ENCODE data around the gene UBA3. TPM values are rescaled to one million over a fixed set of nuclear protein-coding genes. Genes with fewer than 3 reads are reported as not detected.

Gene UBA3
- total RNA-seq, 6 donors from 2014 or later, result 36.8 to 71.9 (median 50.5) TPM

DNA sequence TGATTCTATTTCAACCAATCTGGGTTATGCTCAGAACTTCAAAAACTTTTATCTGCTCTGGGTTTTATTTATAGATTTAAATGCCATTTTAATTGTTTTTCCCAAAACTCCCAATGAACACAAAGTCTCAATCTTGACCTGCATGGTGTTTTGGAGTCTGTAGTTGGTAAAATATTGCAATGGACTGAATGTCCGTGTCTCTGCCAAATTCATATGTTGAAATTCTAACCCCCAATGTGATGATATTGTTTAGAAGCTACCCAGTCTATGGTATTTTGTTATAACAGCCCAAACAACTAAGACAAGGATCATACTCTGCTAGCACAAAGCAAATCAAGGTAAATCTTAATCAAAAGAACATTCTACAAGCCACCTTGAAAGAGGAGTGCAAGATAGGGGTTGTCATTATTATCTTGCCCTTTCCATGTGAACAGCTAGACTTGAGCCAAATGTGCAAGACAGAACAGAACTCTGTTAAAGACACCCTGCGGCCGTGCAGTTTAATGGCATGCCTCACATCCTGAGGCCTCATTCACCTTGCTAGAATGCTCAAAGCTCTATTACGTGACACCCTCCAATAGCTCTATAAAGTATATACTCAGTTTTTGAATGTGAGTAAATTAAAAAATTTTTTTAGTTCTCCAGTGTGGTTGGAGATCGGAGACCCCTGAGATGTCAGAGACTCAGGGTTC, 74.2 kb downstream of the UBA3 start:
- Histone ChIP-seq H3K4me3 (no peak overlapping the region), H3K36me3 (peaks cover 7 to 94% (median 34%) of the 10 kb centered on the region in 4 donors), H3K27ac (no peak overlapping the region), H3K4me1 (peaks cover 5 to 29% (median 20%) of the 10 kb centered on the region in 4 donors), H3K9me3 (no peaks in the 10 kb centered on the region), H3K27me3 (no peaks in the 10 kb centered on the region)
- WGBS, 2 donors, result 82% methylated on average over 5 of the region's 5 CpGs
- ATAC-seq (ENCODE audit: low FRiP score in 2 of 2) (no peak), DNase-seq (no peak)
- TF ChIP-seq POLR2AphosphoS5 (IDR thresholded peaks at IDR 0.05) (no peak), EP300 (IDR thresholded peaks at IDR 0.05) (no peak), POLR2A (IDR thresholded peaks at IDR 0.05) (no peak)
- TF ChIP-seq, protein P1, sequence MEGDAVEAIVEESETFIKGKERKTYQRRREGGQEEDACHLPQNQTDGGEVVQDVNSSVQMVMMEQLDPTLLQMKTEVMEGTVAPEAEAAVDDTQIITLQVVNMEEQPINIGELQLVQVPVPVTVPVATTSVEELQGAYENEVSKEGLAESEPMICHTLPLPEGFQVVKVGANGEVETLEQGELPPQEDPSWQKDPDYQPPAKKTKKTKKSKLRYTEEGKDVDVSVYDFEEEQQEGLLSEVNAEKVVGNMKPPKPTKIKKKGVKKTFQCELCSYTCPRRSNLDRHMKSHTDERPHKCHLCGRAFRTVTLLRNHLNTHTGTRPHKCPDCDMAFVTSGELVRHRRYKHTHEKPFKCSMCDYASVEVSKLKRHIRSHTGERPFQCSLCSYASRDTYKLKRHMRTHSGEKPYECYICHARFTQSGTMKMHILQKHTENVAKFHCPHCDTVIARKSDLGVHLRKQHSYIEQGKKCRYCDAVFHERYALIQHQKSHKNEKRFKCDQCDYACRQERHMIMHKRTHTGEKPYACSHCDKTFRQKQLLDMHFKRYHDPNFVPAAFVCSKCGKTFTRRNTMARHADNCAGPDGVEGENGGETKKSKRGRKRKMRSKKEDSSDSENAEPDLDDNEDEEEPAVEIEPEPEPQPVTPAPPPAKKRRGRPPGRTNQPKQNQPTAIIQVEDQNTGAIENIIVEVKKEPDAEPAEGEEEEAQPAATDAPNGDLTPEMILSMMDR (IDR thresholded peaks at IDR 0.05), result no peak

DNA sequence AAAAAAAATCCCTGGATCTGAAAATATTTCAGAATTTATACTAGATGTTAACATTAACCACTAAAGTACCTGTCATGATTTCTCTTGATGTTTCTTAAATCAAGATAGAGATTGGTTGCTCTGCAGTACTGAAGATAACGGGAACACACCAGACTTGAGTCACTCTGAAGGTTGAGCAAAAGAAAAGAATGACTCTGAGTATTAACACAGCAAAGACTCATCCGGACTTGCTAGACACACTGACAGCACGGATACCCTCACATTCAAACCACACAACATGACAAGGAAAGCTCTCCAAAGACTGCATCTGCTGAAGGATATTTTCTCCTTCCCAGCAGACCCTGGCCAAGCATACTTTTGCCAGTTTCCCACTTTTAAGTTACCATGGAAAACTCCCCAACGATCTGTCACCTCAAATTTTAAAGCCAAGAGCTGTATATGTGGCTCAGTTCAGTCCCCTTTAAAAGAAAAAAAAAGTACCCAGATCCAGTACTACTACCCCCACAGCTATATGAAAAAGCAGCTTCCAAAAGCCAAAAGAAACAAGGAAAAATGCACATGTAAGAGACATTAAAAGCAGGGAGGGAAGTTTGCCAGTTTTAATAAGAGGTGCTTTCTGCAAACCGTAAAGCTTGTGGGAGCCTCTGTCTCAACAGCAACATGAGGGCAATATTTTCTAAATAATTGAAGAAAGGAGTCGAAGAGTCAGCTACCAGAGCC, 74.9 kb downstream of the UBA3 start:
- ATAC-seq (ENCODE audit: low FRiP score in 2 of 2) (no peak), DNase-seq (no peak)
- peaks cover 7 to 96% (median 35%) of the 10 kb centered on the region in 4 donors for H3K36me3 ChIP-seq
- H3K27me3 ChIP-seq, result no peaks in the 10 kb centered on the region
- H3K4me1 ChIP-seq, result peaks cover 0 to 22% (median 16%) of the 10 kb centered on the region in 4 donors
- peak overlapping the region in 1 of 4 donors; percentile 42 for H3K27ac ChIP-seq
- 72 to 79% methylated on average over 6 of the region's 6 CpGs for WGBS, 2 donors
- H3K4me3 ChIP-seq, result no peak overlapping the region
- H3K9me3 ChIP-seq, result no peaks in the 10 kb centered on the region
- TF ChIP-seq POLR2A (IDR thresholded peaks at IDR 0.05), result no peak
- TF ChIP-seq, protein P1 (IDR thresholded peaks at IDR 0.05), result no peak
- no peak for TF ChIP-seq EP300 (IDR thresholded peaks at IDR 0.05)
- TF ChIP-seq POLR2AphosphoS5 (IDR thresholded peaks at IDR 0.05), result no peak

Small RNA genes lying within 50 kb of the gene (small RNA-seq; reads per million reads assigned to genes)
- gene MIR3136, result 0 to 0.07 (median 0) reads per million in 4 donors

Other genes starting within 250 kb of the UBA3 start
- gene TAFA4, start 147.8 kb downstream of the UBA3 start, total RNA-seq, result under 1 TPM in 3 of 6 donors, not detected in 3; 0.26 to 0.89 (median 0.55) TPM
- gene EOGT, start 66.7 kb downstream of the UBA3 start, total RNA-seq, result 10 to 100 TPM; 29.9 to 79.6 (median 40.9) TPM
- 100 to 1,000 TPM in 1 of 6 donors, 10 to 100 TPM in 5; 30.2 to 212 (median 53.0) TPM for gene TMF1, start 28.0 kb downstream of the UBA3 start, total RNA-seq
- 100 to 1,000 TPM in 4 of 6 donors, 10 to 100 TPM in 2; 34.6 to 145 (median 125) TPM for gene ARL6IP5, start 4.6 kb upstream of the UBA3 start, total RNA-seq
- gene LMOD3, start 42.2 kb upstream of the UBA3 start, total RNA-seq, result 1 to 10 TPM in 1 of 6 donors, under 1 TPM in 3, not detected in 2; 0.17 to 4.2 (median 0.40) TPM